ENCODE data around the gene BRD9. TPM values are rescaled to one million over a fixed set of nuclear protein-coding genes. Genes with fewer than 3 reads are reported as not detected.
"Not testable (repeated sequence)": the region's sequence is repeated elsewhere in the genome, so short reads cannot be mapped to it uniquely, and the experiment has no call there.

Gene BRD9
- total RNA-seq, 6 donors from 2014 or later = 37.5 to 160 (median 42.3) TPM

DNA sequence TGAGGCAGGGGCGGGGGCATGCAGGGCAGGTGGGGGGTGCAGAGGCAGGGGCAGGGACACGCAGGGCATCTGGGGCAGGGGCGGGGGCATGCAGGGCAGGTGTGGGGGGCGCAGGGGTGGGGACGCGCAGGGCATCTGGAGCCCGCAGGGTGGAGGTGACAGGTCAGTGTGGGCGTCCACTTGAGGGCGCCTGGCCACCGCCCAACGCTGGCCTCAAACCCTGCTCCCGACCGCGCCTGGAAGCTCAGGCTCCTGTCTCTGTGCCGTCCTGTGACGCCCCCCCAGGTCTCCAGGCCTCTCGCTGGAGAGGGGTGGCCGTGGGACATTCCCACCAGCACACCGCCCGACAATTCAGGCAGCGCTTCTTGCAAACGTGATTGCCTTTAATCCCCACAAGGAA is 48.7 kb downstream of the BRD9 start:
- H3K27me3 ChIP-seq; H3K4me1 ChIP-seq; H3K9me3 ChIP-seq; H3K4me3 ChIP-seq; ATAC-seq (ENCODE audit: low FRiP score in 2 of 2); H3K27ac ChIP-seq; H3K36me3 ChIP-seq: not testable (repeated sequence)
- 87 to 92% methylated on average over 14 to 18 of the region's 22 CpGs for WGBS, 2 donors
- DNase-seq = peak in 1 of 2 donors; percentile 21

DNA sequence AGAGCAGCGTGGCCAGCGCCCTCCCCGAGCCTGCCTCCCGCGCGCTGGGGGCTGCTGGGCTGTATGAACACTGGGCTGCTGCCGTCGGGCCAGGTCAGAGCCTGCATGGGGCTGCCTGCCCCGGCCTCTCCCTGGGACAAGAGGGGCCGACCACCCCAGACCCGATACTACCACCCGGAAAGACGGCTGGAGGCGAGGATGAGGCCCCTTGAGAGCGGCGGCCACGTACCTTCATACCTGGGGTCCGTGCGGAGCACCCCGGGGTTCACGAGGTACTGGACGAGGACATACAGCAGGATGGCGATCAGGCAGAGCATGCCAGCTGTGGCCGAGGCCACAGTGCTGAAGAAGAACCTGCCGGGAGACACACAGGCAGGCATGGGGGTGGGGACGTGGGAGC is 49.2 kb downstream of the BRD9 start:
- DNase-seq = peak in 1 of 2 donors; percentile 19
- WGBS, 2 donors = 90% methylated on average over 15 of the region's 26 CpGs; no CpG with 5 or more reads in 1 of the 2 donors
- not testable (repeated sequence) for H3K4me1 ChIP-seq

DNA sequence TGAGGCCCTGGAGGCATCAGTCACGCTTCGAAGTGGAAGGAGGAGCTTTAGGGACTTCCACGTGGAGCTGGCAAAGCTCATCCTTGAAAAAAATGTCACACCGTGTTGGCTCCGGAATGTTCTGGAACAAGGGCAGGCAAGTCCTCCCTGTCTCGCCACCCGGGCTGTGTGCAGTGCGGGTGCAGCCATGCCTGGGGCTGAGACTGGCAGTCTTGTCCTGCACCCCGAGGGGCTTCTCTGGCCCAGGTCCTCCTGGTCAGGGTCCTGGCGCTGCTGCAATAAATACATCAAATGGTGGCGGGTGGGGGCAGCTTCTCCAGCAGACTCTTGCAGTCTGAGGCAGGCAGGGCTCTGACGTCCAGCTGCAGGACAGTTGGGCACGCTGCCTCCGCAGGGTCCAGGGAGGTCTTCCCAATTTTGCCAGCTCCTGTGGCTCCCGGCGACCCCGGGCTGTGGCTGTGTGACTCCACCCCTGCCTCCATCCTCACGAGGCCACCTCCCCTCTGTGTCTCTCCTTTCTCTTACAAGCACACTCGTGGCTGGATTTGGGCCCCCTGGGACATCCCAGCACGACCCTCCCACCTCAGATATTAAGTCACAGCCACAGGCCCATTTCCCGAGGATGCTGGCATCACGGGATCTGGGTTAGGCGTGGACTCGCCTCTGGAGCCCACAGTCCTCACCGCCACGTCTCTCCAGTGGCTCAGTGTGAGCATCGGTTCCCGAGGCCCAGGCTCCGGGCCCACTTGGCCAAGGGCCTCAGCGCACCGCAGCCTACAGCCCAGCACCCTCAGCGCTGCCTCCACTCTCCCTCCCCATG is 50.0 kb downstream of the BRD9 start:
- H3K9me3 ChIP-seq; H3K4me1 ChIP-seq; H3K27me3 ChIP-seq; ATAC-seq (ENCODE audit: low FRiP score in 2 of 2); H3K36me3 ChIP-seq; H3K27ac ChIP-seq; H3K4me3 ChIP-seq: not testable (repeated sequence)
- 88 to 92% methylated on average over 10 to 29 of the region's 32 CpGs for WGBS, 2 donors
- peak; percentile 21 to 79 for DNase-seq

More for the DNA sequence above, 49.2 kb downstream of the BRD9 start:
- not testable (repeated sequence) for ATAC-seq (ENCODE audit: low FRiP score in 2 of 2); H3K27ac ChIP-seq; H3K36me3 ChIP-seq; H3K27me3 ChIP-seq; H3K4me3 ChIP-seq; H3K9me3 ChIP-seq

DNA sequence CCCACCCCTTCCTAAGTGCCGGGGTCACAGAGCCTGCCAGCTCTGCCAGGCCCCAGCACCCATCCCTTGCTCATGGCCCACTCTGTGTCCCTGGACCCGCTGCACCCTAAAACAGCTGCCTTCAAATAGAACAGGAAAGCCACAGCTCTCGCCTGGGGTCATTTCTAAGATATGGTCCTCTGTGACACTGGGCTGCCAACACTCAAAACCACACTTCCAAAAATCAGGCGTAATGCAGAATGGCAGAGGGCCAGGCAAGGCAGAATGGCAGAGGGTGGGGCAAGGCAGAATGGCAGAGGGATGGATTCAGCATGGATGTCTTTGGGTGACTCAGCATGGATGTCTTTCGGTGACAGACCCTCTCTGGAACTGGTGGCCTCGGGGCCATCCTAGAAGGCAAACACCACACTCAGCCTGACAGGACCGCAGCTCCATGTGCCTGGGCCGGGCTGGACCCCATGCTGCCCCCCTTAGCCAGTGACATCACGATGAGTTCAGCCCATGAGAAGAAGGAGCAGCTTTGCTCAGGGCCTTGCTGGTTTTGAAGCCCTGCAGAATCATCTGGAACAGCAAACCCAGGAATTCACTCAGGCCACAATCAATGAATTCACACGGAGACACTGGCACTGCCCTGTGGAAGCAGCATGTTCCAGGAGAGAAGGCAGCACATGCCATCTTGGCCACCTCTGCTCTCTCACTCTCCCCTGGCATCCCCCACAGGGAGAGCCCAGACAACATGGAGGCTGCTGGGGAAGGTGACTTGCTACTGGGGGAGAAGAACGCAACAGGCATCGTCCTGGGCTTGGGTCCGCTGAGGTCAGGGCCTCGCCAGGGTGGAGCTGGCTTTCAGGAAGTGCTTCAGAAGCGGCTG is 50.8 kb downstream of the BRD9 start:
- H3K4me1 ChIP-seq; ATAC-seq (ENCODE audit: low FRiP score in 2 of 2); H3K9me3 ChIP-seq; H3K4me3 ChIP-seq; H3K27ac ChIP-seq; H3K27me3 ChIP-seq; H3K36me3 ChIP-seq: not testable (repeated sequence)
- peak in 1 of 2 donors; percentile 19 for DNase-seq
- 72 to 86% methylated on average over 9 to 15 of the region's 15 CpGs for WGBS, 2 donors

DNA sequence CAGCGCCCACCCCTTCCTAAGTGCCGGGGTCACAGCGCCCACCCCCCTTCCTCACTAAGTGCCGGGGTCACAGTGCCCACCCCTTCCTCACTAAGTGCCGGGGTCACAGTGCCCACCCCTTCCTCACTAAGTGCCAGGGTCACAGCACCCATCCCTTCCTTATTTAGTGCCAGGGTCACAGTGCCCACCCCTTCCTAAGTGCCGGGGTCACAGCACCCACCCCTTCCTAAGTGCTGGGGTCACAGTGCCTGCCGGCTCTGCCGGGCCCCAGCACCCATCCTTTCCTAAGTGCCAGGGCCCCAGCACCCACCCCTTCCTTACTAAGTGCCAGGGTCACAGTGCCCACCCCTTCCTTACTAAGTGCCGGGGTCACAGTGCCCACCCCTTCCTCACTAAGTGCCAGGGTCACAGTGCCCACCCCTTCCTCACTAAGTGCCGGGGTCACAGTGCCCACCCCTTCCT is 51.6 kb downstream of the BRD9 start:
- not testable (repeated sequence) for H3K9me3 ChIP-seq; H3K36me3 ChIP-seq; H3K4me1 ChIP-seq; ATAC-seq (ENCODE audit: low FRiP score in 2 of 2); H3K27ac ChIP-seq; H3K27me3 ChIP-seq; H3K4me3 ChIP-seq
- WGBS, 2 donors = 89 to 90% methylated on average over 10 of the region's 10 CpGs
- DNase-seq = peak in 1 of 2 donors; percentile 10

DNA sequence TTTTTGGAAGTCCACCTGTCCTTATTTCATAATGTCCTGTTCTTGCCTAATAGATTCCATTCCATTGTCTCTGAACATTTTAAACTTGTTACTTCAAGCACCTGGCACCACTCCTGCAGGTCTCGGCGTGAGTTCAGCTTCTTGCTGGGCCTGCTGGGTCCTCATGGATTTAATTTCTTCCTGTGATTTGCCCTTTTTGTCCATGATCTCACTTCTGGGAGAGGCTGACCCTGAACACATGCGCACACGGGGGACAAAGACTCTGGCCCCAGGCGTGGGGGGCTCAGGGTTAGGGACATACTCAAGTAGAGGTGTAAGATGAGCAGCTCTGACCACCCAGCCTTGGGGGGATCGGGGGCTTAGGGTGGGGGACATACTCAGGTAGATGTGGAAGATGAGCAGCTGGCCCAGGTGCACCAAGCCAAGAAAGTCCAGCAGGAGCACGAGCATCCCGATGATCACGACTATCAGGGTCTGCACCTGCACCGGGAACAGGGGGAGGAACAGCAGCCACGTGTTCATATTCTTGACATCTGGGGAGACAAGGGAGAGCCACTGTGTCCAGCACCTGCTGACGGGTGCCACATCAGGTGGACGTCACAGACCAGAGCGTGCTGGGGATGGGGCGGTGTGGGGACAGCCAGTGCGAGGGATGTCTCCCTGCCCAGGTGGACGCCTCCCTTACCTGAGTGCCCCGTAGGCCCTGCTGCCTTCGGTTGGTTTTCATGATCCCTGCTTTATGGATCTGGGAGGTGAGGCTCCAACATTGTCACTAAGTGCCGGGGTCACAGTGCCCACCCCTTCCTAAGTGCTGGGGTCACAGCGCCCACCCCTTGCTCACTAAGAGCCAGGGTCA is 52.3 kb downstream of the BRD9 start:
- 84 to 91% methylated on average over 12 to 21 of the region's 21 CpGs for WGBS, 2 donors
- not testable (repeated sequence) for H3K9me3 ChIP-seq; H3K4me3 ChIP-seq; ATAC-seq (ENCODE audit: low FRiP score in 2 of 2); H3K4me1 ChIP-seq; H3K27me3 ChIP-seq; H3K36me3 ChIP-seq; H3K27ac ChIP-seq
- DNase-seq = peak in 1 of 2 donors; percentile 26

DNA sequence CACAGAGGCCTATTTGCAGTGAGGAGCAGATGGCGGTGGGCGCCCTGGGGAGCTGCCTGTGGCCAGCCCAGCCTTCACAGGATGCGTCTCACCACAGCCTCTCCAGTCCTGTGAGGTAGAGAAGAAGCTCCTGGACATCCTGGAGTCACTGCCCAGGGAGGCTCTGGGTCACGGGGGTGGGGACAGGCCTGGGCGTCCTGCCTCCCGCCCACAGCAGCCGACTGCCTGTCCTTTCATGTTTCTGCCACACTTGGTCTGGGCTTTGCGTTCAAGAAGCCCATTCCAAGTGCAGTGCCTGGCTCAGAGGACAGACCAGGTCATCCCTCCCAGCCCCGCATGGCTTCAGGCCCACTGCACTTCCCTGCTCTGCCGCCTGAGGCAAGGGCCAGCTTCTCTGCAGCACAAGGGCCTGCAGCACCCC is 54.2 kb downstream of the BRD9 start:
- WGBS, 2 donors = 81 to 91% methylated on average over 8 to 9 of the region's 10 CpGs

DNA sequence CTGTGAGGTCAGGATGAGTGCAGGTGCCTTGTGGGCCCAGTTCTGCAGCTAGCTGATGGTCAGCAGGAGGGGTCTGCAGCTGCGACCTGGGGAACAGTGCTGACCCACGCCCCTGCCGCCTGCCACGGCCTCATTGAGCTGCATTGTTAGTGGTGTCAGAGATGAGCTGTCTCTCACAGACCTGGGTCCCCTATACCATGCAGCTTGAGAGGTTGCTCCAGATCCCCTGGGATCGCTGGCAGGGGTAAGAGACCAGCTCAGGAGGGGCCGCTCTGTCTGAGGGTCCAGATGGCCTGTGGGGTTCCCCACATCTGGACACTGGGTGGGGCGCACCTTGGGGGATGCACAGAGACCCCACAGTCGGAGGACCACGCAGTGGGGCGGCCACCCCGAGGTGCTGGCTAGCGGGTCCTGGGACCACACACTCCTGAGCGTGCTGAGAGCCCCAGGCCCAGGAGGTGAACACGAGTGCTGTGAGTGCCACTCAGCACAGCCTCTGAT is 54.9 kb downstream of the BRD9 start:
- H3K9me3 ChIP-seq; H3K27ac ChIP-seq; H3K27me3 ChIP-seq; H3K4me1 ChIP-seq; ATAC-seq (ENCODE audit: low FRiP score in 2 of 2); H3K36me3 ChIP-seq; H3K4me3 ChIP-seq: not testable (repeated sequence)
- peak in 1 of 2 donors; percentile 10 for DNase-seq
- WGBS, 2 donors = 60 to 92% methylated on average over 2 to 14 of the region's 14 CpGs

More for the DNA sequence above, 54.2 kb downstream of the BRD9 start:
- not testable (repeated sequence) for H3K9me3 ChIP-seq, H3K27me3 ChIP-seq, H3K4me3 ChIP-seq, H3K27ac ChIP-seq, H3K4me1 ChIP-seq, H3K36me3 ChIP-seq
- peak; percentile 20 to 71 for DNase-seq
- ATAC-seq (ENCODE audit: low FRiP score in 2 of 2) = peak in 1 of 2 donors; percentile 13

DNA sequence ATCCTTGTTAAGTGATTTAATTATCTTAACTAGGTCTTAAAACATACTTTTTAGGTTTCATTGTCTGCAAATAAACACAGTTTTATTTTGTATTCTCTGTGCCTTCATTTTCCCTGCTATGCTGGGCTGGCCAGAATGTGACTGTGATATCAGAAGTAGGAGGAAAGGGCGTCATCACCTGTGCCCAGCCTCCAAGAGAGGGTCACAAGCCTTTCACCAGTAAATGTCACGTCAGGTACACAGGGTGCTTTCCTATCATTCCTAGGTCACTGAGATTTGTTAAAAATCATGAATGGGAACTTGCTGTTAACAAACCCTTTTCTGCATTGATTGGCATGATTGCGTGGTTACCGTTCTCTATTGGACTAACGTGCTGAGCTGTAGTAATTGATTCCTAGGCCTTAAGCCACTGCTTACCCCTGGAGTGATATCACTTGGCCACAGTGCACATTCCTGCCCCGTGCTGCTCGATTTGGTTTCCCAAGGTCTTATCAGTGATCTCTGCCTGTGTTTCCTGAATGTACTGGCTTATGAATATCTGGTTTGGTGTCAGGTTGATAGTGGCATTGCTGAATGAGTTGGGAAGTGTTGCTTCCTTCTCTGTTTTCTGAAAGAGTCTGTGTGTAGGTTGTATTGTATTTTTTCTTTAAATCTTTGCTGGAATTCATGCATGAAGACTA is 56.5 kb downstream of the BRD9 start:
- not testable (repeated sequence) for H3K4me3 ChIP-seq; H3K27me3 ChIP-seq; H3K36me3 ChIP-seq; ATAC-seq (ENCODE audit: low FRiP score in 2 of 2); H3K9me3 ChIP-seq; H3K4me1 ChIP-seq; H3K27ac ChIP-seq; DNase-seq
- WGBS, 2 donors = 55 to 58% methylated on average over 7 of the region's 7 CpGs

DNA sequence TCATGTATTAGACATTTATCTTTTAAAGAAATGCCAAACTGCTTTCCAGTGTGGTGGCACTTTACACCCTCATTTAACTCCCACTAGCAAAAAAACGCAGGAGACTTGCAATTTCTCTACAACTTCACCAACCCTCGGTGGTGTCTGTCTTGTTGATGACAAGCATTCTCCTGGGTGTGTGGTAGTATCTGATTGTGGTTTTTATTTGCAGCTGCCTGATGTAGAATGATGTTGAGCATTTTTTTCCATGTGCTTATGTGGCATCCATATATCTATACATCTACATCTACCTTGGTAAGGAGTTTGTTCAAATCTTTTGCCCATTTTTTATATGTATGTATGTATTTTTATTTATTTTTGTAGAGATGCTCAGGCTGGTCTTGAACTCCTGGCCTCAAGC is 58.6 kb downstream of the BRD9 start:
- not testable (repeated sequence) for H3K36me3 ChIP-seq; H3K4me3 ChIP-seq; ATAC-seq (ENCODE audit: low FRiP score in 2 of 2); DNase-seq; H3K27ac ChIP-seq; H3K9me3 ChIP-seq; H3K4me1 ChIP-seq; H3K27me3 ChIP-seq
- WGBS, 2 donors = 71 to 75% methylated on average over 2 of the region's 2 CpGs

DNA sequence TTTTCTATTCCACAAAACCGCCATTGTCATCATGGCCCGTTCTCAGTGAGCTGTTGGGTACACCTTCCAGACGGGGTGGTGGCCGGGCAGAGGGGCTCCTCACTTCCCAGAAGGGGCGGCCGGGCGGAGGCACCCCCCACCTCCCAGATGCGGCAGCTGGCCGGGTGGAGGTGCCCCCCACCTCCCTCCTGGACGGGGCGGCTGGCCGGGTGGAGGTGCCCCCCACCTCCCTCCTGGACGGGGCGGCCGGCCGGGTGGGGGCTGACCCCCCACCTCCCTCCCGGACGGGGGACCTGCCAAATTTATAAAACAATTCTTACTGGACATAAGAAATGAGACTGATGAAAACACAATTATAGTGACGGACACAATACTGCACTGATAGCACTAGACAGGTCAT is 64.4 kb downstream of the BRD9 start:
- DNase-seq = peak in 1 of 2 donors; percentile 52

DNA sequence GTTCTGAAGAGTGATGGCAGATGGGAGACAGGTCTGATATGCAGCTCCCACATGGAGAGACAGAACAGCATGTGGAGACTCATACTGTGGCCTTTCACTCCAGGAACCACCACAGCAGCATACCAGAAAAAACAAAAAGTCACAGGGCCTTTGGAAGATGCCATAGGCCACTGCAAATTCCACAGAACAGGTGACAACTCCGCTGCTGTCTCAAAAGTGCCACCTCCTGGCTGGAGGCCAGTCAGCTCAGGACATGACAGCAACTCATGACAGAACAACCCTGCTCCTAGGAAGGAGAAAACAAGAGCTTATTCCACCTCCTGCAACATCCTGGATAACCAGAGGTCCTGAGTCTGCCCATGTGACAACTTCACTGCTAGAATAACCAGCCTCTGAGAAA is 67.1 kb downstream of the BRD9 start:
- not testable (repeated sequence) for H3K36me3 ChIP-seq, DNase-seq, H3K4me3 ChIP-seq, H3K9me3 ChIP-seq, H3K27me3 ChIP-seq, H3K27ac ChIP-seq, H3K4me1 ChIP-seq
- ATAC-seq (ENCODE audit: low FRiP score in 2 of 2) = peak; percentile 26 to 45
- 55 to 60% methylated on average over 1 of the region's 1 CpG for WGBS, 2 donors

More for the DNA sequence above, 64.4 kb downstream of the BRD9 start:
- H3K27me3 ChIP-seq; H3K9me3 ChIP-seq; ATAC-seq (ENCODE audit: low FRiP score in 2 of 2); H3K36me3 ChIP-seq; H3K4me1 ChIP-seq; H3K27ac ChIP-seq; H3K4me3 ChIP-seq: not testable (repeated sequence)
- 93 to 98% methylated on average over 10 to 16 of the region's 19 CpGs for WGBS, 2 donors
